Heart right ventricle (tissue), 16 donors: ENCODE measurements around the gene HTT. TPM values are rescaled to one million over a fixed set of nuclear protein-coding genes. Genes with fewer than 3 reads are reported as not detected.

ENCODE experiments used
- ATAC-seq, 8 donors: fragments of 200-7000 bp; cut with Tn5 transposase; one replicate each; pipeline ENCODE4 v1.9.1; 2020; ENCODE audit warnings: mild to moderate bottlenecking in 8 of 8, moderate library complexity in 8 of 8, moderate number of reproducible peaks in 1 of 8
- DNase-seq, 2 donors: peaks; one replicate each; pipeline ENCODE4 v3.0.0-alpha.2; 2020
- H3K27ac ChIP-seq, 10 donors: fragments of 200-600 bp; sonication (generic) in 2 of 10; one replicate each; pipeline versions ENCODE4 v1.5.0 to v1.8.0; 2020 to 2022; ENCODE audit warnings: mild to moderate bottlenecking in 3 of 10
- H3K27me3 ChIP-seq, 7 donors: fragments of 200-600 bp; one replicate each; pipeline ENCODE4 v1.8.0; 2021 to 2022; ENCODE audit warnings: mild to moderate bottlenecking in 2 of 7
- H3K36me3 ChIP-seq, 9 donors: fragments of 200-600 bp; sonication (generic) in 1 of 9; one replicate each; pipeline versions ENCODE4 v1.5.0 to v1.8.0; 2020 to 2022; ENCODE audit warnings: mild to moderate bottlenecking in 2 of 9
- H3K4me1 ChIP-seq, 9 donors: fragments of 200-600 bp; sonication (generic) in 1 of 9; one replicate each; pipeline versions ENCODE4 v1.5.0 to v1.8.0; 2020 to 2022; ENCODE audit warnings: mild to moderate bottlenecking in 4 of 9
- H3K4me3 ChIP-seq, 10 donors: fragments of 200-600 bp; sonication (generic) in 2 of 10; one replicate each; pipeline versions ENCODE4 v1.5.0 to v1.8.0; 2020 to 2022; ENCODE audit warnings: mild to moderate bottlenecking in 7 of 10, moderate library complexity in 2 of 10
- H3K9me3 ChIP-seq, 11 donors: fragments of 200-600 bp in 10 of 11; sonication (generic) in 2 of 11; one replicate each; pipeline versions ENCODE4 v1.5.0 to v1.8.0; 2013 to 2022; ENCODE audit warnings: mild to moderate bottlenecking in 2 of 11, control low read depth in 1 of 11, moderate library complexity in 1 of 11
- WGBS, 2 donors: extraction: QIAGEN DNeasy Blood & Tissue Kit; methylation state at CpG; one replicate each; pipeline ENCODE4 v1.1.7; 2013; ENCODE audit warnings: inconsistent platforms in 1 of 2; 5-methylcytosine and 5-hydroxymethylcytosine counted together
- intact Hi-C, 10 donors: fragments of 100-400 bp; cut with DNase I; formaldehyde crosslinking; loops; one replicate each; pipeline versions ENCODE4 v1.11.1 to v1.14.2; 2022
- polyA plus RNA-seq, 2 donors: library from polyadenylated mRNA; stranded (reverse); fragments of 200-250 nt; gene quantifications; one replicate each; pipeline ENCODE4 v1.2.3, GENCODE V29; 2013
- total RNA-seq, 10 donors: library from RNA; stranded (reverse); fragmentation: NEBNext Ultra II Directional in 3 of 10; extraction: Animal tissue kit (Norgen Biotek cat#: 25700) in 3 of 10; gene quantifications; one replicate each; pipeline versions ENCODE4 v1.2.1 to v1.2.4, GENCODE V29; 2021 to 2023
- TF ChIP-seq, protein P1 (sequence below), 9 donors: fragments of 200-600 bp; sonication (generic) in 2 of 9; IDR thresholded peaks; one replicate each; pipeline versions ENCODE4 v1.5.0 to v1.8.0; 2021 to 2022; ENCODE audit warnings: antibody characterized with exemption in 9 of 9, mild to moderate bottlenecking in 5 of 9, moderate library complexity in 1 of 9
- donor health status: Arrhythmogenic right ventricular cardiomyopathy.
- donor health status: ischemic (EF 13 %, LVEDD 7.1; RV severe dilation, severe dysfunction).
- donor health status: healthy with polysubstance abuse.
- donor health status: DM: no; HTN: yes; CAD: no.
- donor health status: DM: no; HTN: no; CAD: no.
- donor health status: ischemic (EF 25% LVEDD 6.9; RV normal size, moderate dysfunction).
- donor health status: ischemic (EF 25% LVEDD 5.7; RV mildly dilated, moderate dysfunction).
- donor health status: healthy.
- donor health status: DM: yes; HTN: yes; CAD: no.
- donor health status: Ischemic cardiomyopathy.
- donor health status: ischemic (EF 35%, LVEDD 5.7; RV mildly dilated, moderate dysfunction).
- donor health status: nonischemic (EF 11% LVEDD 7.7; RV severe dilation, severe dysfunction).
- donor health status: DM: yes; HTN: yes; CAD: no.
- donor health status: PGD.
- donor health status: ischemic (EF 29% LVEDD 5.4; RV normal size, mild dysfunction).
- donor health status: nonischemic (EF 23%, LVEDD 6.1; RV moderate dilation, normal function).

HTT gene
- total and polyA plus RNA-seq, 12 donors, result 6.3 to 34.0 (median 24.1) TPM

DNA sequence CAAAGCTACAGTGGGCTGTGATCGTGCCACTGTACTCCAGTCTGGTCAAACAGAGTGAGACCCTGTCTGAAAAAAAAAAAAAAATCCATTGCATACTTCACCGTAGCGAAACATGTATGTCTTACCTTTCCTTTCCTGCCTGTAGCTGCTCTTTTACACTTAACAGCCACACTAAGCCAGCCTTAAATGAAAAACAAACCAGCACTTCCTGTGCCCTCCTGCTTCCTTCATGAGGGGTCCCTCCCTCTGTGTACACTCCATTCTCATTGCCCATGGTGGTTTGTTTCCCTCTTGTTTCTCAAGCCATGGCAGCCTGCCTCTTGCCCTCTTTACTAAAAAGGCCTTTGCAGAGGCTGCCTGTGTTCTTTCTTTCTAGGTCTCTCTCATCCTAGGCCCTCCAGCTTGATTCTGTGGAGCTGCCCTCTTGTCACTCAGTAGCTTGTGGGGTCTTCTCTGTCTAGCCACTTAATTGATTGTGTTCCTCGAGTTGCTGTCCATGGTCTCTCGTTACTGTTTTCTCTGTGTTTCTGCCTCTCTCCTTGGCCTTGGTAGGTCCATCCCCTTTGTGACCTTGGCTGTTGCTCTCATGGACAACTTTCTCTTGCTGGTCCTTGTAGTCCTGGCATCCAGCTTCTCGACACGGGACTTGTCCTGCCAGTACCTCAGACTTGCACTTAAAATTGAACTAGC, 122.3 kb downstream of the HTT start:
- Histone ChIP-seq H3K27me3 (no peaks in the 10 kb centered on the region), H3K27ac (peak overlapping the region in 1 of 10 donors; percentile 23), H3K9me3 (no peaks in the 10 kb centered on the region), H3K36me3 (peaks cover 0 to 91% (median 23%) of the 10 kb centered on the region in 9 donors), H3K4me3 (no peak overlapping the region), H3K4me1 (peaks cover 0 to 11% (median 0%) of the 10 kb centered on the region in 9 donors)
- intact Hi-C loops, result loop anchor here in 7 of 10 donors (5.0 to 10.0 kb wide), 4 partner anchors 138 to 250 kb away; partner anchors contain the start of gene HGFAC (in 5 of the 7)
- 93 to 96% methylated on average over 7 of the region's 7 CpGs for WGBS, 2 donors
- DNase-seq (no peak), ATAC-seq (no peak)
- TF ChIP-seq, protein P1, sequence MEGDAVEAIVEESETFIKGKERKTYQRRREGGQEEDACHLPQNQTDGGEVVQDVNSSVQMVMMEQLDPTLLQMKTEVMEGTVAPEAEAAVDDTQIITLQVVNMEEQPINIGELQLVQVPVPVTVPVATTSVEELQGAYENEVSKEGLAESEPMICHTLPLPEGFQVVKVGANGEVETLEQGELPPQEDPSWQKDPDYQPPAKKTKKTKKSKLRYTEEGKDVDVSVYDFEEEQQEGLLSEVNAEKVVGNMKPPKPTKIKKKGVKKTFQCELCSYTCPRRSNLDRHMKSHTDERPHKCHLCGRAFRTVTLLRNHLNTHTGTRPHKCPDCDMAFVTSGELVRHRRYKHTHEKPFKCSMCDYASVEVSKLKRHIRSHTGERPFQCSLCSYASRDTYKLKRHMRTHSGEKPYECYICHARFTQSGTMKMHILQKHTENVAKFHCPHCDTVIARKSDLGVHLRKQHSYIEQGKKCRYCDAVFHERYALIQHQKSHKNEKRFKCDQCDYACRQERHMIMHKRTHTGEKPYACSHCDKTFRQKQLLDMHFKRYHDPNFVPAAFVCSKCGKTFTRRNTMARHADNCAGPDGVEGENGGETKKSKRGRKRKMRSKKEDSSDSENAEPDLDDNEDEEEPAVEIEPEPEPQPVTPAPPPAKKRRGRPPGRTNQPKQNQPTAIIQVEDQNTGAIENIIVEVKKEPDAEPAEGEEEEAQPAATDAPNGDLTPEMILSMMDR (IDR thresholded peaks at IDR 0.05), result no peak

DNA sequence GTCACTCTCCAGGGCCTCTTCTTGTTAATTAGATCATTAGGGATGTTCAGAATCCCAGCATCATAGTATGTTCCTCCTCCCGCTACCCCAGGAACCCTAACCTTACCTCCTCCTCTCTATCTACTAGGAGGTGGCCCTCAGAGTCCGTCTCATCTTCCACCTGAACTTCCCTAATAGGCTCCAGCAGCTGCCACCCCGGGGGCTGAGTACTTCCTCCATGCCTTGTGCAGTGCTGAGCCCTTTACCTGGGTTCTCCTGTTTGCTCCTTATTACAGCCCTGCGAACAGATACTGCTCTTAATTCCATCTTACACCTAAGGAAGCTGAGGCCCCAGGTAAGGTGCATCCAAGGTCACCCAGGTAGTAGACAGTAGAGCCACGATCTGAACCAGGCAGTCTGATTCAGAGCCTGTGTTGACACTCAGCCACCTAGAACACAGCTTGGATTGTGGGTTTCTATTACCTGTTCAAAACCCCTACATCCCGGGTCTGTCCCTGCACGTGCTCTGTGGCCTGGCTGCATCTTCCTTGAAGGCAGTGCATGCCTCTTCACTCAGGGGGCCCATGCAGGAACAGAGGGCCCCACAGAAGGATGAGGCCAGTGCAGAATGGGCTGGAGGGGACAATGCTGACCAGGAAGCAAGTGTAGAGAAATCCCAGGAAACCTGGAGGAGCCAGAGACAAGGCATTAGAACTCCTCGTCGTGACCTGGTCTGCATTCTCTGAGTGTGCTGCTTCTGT, 123.1 kb downstream of the HTT start:
- H3K36me3 ChIP-seq, result peaks cover 0 to 89% (median 23%) of the 10 kb centered on the region in 9 donors
- H3K4me1 ChIP-seq, result peaks cover 0 to 17% (median 0%) of the 10 kb centered on the region in 9 donors
- no peak overlapping the region for H3K4me3 ChIP-seq
- intact Hi-C loops, result loop anchor here in 7 of 10 donors (5.0 to 10.0 kb wide), 4 partner anchors 137 to 250 kb away; partner anchors contain the start of gene HGFAC (in 5 of the 7)
- no peaks in the 10 kb centered on the region for H3K9me3 ChIP-seq
- TF ChIP-seq, protein P1 (IDR thresholded peaks at IDR 0.05), result no peak
- H3K27me3 ChIP-seq, result no peaks in the 10 kb centered on the region
- H3K27ac ChIP-seq, result no peak overlapping the region
- ATAC-seq, result no peak
- 94 to 95% methylated on average over 9 of the region's 9 CpGs for WGBS, 2 donors
- no peak for DNase-seq

DNA sequence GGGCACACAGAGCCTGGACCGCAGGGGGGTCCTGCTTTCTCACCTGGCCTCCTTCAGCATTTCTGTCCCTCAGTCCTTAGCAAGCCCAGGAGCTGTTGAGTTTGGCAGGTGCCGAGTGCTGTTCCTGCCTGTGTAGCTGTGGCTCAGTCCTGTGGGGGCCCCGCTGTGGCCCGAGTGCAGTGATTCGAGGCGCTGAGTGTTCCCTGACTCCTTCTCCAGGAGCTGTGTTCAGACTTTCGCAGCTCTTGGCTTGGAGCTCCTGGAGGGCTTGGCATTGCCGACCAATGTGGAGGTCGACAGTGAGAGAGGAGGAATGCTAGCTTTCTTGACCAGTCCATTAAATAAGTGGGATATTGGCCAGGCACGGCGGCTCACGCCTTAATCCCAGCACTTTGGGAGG, 124.4 kb downstream of the HTT start:
- WGBS, 2 donors, result 96 to 97% methylated on average over 12 of the region's 12 CpGs
- Histone ChIP-seq H3K4me1 (peaks cover 0 to 31% (median 0%) of the 10 kb centered on the region in 9 donors), H3K27ac (no peak overlapping the region), H3K4me3 (no peak overlapping the region), H3K9me3 (no peaks in the 10 kb centered on the region), H3K36me3 (peaks cover 0 to 79% (median 23%) of the 10 kb centered on the region in 9 donors), H3K27me3 (no peaks in the 10 kb centered on the region)
- no peak for DNase-seq
- ATAC-seq, result no peak
- intact Hi-C loops, result loop anchor here in 7 of 10 donors (5.0 to 10.0 kb wide), 4 partner anchors 136 to 248 kb away; partner anchors contain the start of gene HGFAC (in 5 of the 7)
- TF ChIP-seq, protein P1 (IDR thresholded peaks at IDR 0.05), result no peak

DNA sequence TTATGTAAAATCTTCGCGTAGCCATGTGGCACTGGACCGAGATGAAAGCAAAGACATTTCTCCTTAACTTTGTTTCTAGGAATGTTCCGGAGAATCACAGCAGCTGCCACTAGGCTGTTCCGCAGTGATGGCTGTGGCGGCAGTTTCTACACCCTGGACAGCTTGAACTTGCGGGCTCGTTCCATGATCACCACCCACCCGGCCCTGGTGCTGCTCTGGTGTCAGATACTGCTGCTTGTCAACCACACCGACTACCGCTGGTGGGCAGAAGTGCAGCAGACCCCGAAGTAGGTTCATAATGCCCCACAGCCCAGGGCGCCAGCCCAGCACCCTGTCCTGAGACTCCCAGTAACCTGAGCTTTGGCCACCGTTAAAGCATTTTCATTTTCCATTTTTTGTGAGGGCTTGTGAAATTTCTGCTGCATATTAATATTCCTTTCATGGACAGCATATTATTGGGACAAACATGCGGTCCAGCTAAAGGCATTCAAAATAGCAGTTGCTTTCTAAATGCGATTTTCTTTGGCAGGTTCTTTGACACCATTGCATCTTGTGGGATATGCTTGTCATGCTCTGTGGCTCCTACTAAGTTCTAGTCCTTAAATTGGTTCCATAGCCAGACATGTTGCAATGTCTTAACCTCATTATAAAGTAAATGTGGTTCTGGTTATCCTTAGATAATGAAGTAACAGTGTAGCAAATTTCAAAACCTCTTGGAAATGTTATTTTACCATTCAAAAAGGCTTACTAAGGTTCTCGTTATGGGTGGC, 125.4 kb downstream of the HTT start:
- DNase-seq, result no peak
- peak in 3 of 8 donors; percentile 25 to 43 (median 36) for ATAC-seq
- Histone ChIP-seq H3K4me1 (peaks cover 0 to 35% (median 0%) of the 10 kb centered on the region in 9 donors), H3K9me3 (no peaks in the 10 kb centered on the region), H3K27me3 (no peaks in the 10 kb centered on the region), H3K27ac (no peak overlapping the region), H3K4me3 (no peak overlapping the region), H3K36me3 (peaks cover 0 to 81% (median 23%) of the 10 kb centered on the region in 9 donors)
- 94 to 95% methylated on average over 17 of the region's 17 CpGs for WGBS, 2 donors
- TF ChIP-seq, protein P1 (IDR thresholded peaks at IDR 0.05), result no peak
- intact Hi-C loops, result loop anchor here in 7 of 10 donors (5.0 to 10.0 kb wide), 4 partner anchors 135 to 247 kb away; partner anchors contain the start of gene HGFAC (in 5 of the 7)
